ENCODE results near the gene SUV39H2. TPM values are rescaled to one million over a fixed set of nuclear protein-coding genes. Genes with fewer than 3 reads are reported as not detected.
A peak's percentile ranks its signal among the peaks of the same experiment; 100 is the strongest.

The SUV39H2 gene
- total RNA-seq, 6 experiments from 2014 or later = 2.8 to 6.0 (median 4.1) TPM

DNA sequence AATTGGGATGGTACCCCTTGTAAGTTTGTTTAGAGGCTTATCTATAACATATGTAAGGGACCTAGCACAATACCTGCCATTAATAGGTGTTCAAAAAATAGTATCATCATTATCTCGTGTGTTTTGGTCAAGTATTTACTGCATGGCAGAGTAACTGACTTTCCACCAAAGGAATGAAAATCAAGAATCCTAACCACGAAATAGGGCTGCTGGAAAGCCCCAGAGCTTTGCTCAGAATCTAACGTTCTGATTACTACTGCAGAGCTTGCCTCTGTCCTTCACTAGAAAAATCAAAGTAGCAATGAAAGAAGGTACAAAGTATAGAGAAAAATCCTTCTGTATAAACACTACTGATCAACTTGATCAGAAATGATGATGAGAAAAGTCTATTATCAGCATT is 40.3 kb downstream of the SUV39H2 start:
- WGBS (ENCODE audit: insufficient coverage, low coverage, low lambda C conversion rate, missing lambda C conversion rate) = 94% methylated on average over 3 of the region's 3 CpGs
- intact Hi-C loops (cut with DNase I) = no loop called here
- Histone ChIP-seq H3K4me3 (no peak overlapping the region), H3K4me1 (no peaks in the 10 kb centered on the region), H3K27ac (no peak overlapping the region), H3K36me3 (peaks cover 0 to 13% (median 3%) of the 10 kb centered on the region in 4 donors), H3K9me3 (peaks cover 0 to 5% (median 0%) of the 10 kb centered on the region in 4 donors), H3K27me3 (no peaks in the 10 kb centered on the region)
- ATAC-seq = no peak
- no peak for DNase-seq
- no peak for TF ChIP-seq POLR2A (IDR thresholded peaks at IDR 0.05)
- TF ChIP-seq, protein P1, sequence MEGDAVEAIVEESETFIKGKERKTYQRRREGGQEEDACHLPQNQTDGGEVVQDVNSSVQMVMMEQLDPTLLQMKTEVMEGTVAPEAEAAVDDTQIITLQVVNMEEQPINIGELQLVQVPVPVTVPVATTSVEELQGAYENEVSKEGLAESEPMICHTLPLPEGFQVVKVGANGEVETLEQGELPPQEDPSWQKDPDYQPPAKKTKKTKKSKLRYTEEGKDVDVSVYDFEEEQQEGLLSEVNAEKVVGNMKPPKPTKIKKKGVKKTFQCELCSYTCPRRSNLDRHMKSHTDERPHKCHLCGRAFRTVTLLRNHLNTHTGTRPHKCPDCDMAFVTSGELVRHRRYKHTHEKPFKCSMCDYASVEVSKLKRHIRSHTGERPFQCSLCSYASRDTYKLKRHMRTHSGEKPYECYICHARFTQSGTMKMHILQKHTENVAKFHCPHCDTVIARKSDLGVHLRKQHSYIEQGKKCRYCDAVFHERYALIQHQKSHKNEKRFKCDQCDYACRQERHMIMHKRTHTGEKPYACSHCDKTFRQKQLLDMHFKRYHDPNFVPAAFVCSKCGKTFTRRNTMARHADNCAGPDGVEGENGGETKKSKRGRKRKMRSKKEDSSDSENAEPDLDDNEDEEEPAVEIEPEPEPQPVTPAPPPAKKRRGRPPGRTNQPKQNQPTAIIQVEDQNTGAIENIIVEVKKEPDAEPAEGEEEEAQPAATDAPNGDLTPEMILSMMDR (IDR thresholded peaks at IDR 0.05) = no peak

DNA sequence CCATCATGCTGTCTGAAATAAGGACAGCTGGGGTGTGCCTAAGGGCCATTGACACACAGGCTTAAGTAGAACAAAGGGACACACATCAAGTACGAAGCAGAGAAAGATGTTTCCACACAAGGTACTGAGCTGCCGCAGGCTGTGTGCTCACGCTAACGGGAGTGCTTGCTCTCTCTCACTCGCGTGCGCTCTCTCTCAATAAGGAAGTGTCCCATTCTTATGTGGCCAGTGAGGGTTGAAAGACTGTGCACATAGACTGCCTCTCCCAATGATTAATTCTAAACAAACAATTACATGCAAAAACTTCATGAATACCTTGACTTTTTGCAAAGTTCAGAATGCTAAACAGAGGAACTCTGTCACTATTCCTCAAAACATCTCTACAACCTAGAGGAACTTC is 45.3 kb downstream of the SUV39H2 start:
- peaks cover 0 to 4% (median 2%) of the 10 kb centered on the region in 4 donors for H3K36me3 ChIP-seq
- 94% methylated on average over 7 of the region's 7 CpGs for WGBS (ENCODE audit: insufficient coverage, low coverage, low lambda C conversion rate, missing lambda C conversion rate)
- H3K4me3 ChIP-seq = no peak overlapping the region
- no peak overlapping the region for H3K27ac ChIP-seq
- H3K4me1 ChIP-seq = no peaks in the 10 kb centered on the region
- no peak for DNase-seq
- ATAC-seq = no peak
- intact Hi-C loops (cut with DNase I) = no loop called here
- no peaks in the 10 kb centered on the region for H3K9me3 ChIP-seq
- no peaks in the 10 kb centered on the region for H3K27me3 ChIP-seq
- TF ChIP-seq POLR2A (IDR thresholded peaks at IDR 0.05) = no peak
- TF ChIP-seq, protein P1 (IDR thresholded peaks at IDR 0.05) = no peak

DNA sequence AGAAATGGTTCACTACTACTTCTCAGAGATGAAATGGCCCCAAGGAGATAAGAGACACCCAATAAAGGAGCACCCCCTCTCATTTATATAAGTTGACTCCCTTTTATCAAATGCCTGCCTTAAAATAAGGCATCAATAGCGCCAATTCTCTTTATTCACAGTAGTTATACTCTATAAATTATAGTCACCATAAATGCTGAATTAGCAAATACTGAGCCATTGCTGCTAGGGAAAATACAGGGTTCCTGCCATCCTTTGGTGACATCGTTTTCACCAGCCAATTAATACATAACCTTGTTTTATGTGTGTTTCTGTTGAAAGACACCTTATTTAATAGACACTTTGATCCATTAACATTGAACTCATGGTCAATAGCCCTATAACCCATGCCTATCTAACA is 46.6 kb downstream of the SUV39H2 start:
- 96% methylated on average over 2 of the region's 2 CpGs for WGBS (ENCODE audit: insufficient coverage, low coverage, low lambda C conversion rate, missing lambda C conversion rate)
- Histone ChIP-seq H3K27ac (no peak overlapping the region), H3K4me3 (no peak overlapping the region), H3K4me1 (no peaks in the 10 kb centered on the region), H3K27me3 (no peaks in the 10 kb centered on the region), H3K9me3 (no peaks in the 10 kb centered on the region), H3K36me3 (peaks cover 0 to 2% (median 0%) of the 10 kb centered on the region in 4 donors)
- no peak for ATAC-seq
- intact Hi-C loops (cut with DNase I) = no loop called here
- no peak for DNase-seq
- TF ChIP-seq POLR2A (IDR thresholded peaks at IDR 0.05) = no peak
- TF ChIP-seq, protein P1 (IDR thresholded peaks at IDR 0.05) = no peak

DNA sequence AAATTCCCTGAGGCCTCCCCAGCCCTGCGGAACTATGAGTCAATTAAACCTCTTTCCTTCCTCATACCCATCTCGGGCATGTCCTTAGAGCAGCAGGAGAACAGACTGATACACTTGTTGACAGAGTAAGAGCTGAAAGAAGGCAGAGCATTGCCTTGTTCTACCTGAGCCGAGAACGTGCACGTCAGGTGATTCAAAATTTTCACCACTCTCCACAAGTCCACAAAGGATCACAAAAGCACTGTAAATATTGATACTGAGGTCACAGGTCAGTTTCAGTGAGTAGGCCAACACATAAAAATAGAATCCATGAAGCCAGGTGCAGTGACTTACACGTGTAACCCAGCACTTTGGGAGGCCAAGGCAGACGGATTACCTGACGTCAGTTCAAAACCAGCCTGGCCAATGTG is 47.4 kb downstream of the SUV39H2 start:
- H3K27ac ChIP-seq = no peak overlapping the region
- intact Hi-C loops (cut with DNase I) = no loop called here

More for the DNA sequence above, 47.4 kb downstream of the SUV39H2 start:
- WGBS (ENCODE audit: insufficient coverage, low coverage, low lambda C conversion rate, missing lambda C conversion rate) = 53% methylated on average over 7 of the region's 8 CpGs
- no peak for TF ChIP-seq POLR2A (IDR thresholded peaks at IDR 0.05)
- TF ChIP-seq, protein P1 (IDR thresholded peaks at IDR 0.05) = no peak
- ATAC-seq (peak; percentile 50 to 85 (median 75)), DNase-seq (no peak)
- no peak overlapping the region for H3K4me3 ChIP-seq
- H3K27me3 ChIP-seq = no peaks in the 10 kb centered on the region
- H3K9me3 ChIP-seq = no peaks in the 10 kb centered on the region
- H3K4me1 ChIP-seq = no peaks in the 10 kb centered on the region
- H3K36me3 ChIP-seq = peaks cover 0 to 5% (median 0%) of the 10 kb centered on the region in 4 donors
